Small intestine (tissue), 7 donors: ENCODE measurements around the gene ERC2. TPM values are rescaled to one million over a fixed set of nuclear protein-coding genes. Genes with fewer than 3 reads are reported as not detected.

Experiments used
- DNase-seq, 2 donors: peaks; one replicate each; pipeline versions ENCODE4 v3.0.0 to v3.0.0-alpha.2; 2013
- FAIRE-seq: peaks from 2 replicates; lab custom pipeline; 2012; peaks lifted over from hg19 to GRCh38; lab: Jason Lieb, UNC
- H3K27ac ChIP-seq, 3 donors: one replicate each; pipeline ENCODE4 v1.5.1; 2013; ENCODE audit warnings: low read length in 2 of 3, mild to moderate bottlenecking in 2 of 3, control low read depth in 1 of 3, inconsistent platforms in 1 of 3, low read depth in 1 of 3, moderate library complexity in 1 of 3
- H3K27me3 ChIP-seq, 3 donors: one replicate each; pipeline ENCODE4 v1.6.1; 2013; ENCODE audit warnings: low read length in 3 of 3, inconsistent platforms in 1 of 3; ENCODE audit not compliant: control insufficient read depth in 3 of 3, insufficient read depth in 3 of 3
- H3K36me3 ChIP-seq, 3 donors: one replicate each; pipeline ENCODE4 v1.6.1; 2013; ENCODE audit warnings: low read length in 3 of 3, inconsistent platforms in 1 of 3, low read depth in 1 of 3, mild to moderate bottlenecking in 1 of 3, moderate library complexity in 1 of 3; ENCODE audit not compliant: control insufficient read depth in 3 of 3, insufficient read depth in 2 of 3
- H3K4me1 ChIP-seq, 3 donors: one replicate each; pipeline ENCODE4 v1.6.1; 2013; ENCODE audit warnings: low read length in 2 of 3, inconsistent platforms in 1 of 3, low read depth in 1 of 3, mild to moderate bottlenecking in 1 of 3, moderate library complexity in 1 of 3; ENCODE audit not compliant: control insufficient read depth in 3 of 3, insufficient read depth in 2 of 3
- H3K4me3 ChIP-seq, 3 donors: one replicate each; pipeline ENCODE4 v1.5.1; 2013; ENCODE audit warnings: low read length in 3 of 3, control low read depth in 1 of 3, inconsistent platforms in 1 of 3, low read depth in 1 of 3, mild to moderate bottlenecking in 1 of 3, moderate library complexity in 1 of 3
- H3K9me3 ChIP-seq, 2 donors: one replicate each; pipeline ENCODE4 v1.6.1; 2013; ENCODE audit warnings: low read depth in 1 of 2, low read length in 1 of 2; ENCODE audit not compliant: control insufficient read depth in 2 of 2, insufficient read depth in 1 of 2
- WGBS, 3 donors: extraction: QIAGEN DNeasy Blood & Tissue Kit; methylation state at CpG; one replicate each; pipeline ENCODE4 v1.1.7; 2013; 5-methylcytosine and 5-hydroxymethylcytosine counted together
- polyA plus RNA-seq, 4 donors: library from polyadenylated mRNA; stranded (reverse) in 3 of 4; unstranded in 1 of 4; fragments of 200-250 nt in 3 of 4; fragments of 120-200 nt in 1 of 4; gene quantifications; one replicate each; pipeline versions ENCODE4 v1.2.1 to v1.2.3, GENCODE V29; 2013
- donor health status: healthy with polysubstance abuse.
- donor health status: control.
- donor health status: control.
- donor health status: Bipolar disorder and iron deficiency.
- donor health status: healthy.

ERC2 gene
- polyA plus RNA-seq, 4 donors = 0.73 to 2.0 TPM; not detected in 2

GRCh38 chr3:55746808-55747413, 721.4 kb downstream of the ERC2 start:
- Histone ChIP-seq H3K36me3 (no peaks in the 10 kb centered on the region), H3K4me1 (no peaks in the 10 kb centered on the region), H3K9me3 (no peaks in the 10 kb centered on the region), H3K27ac (no peak overlapping the region), H3K4me3 (no peak overlapping the region), H3K27me3 (no peaks in the 10 kb centered on the region)
- no peak for FAIRE-seq
- peak in 1 of 2 donors; percentile 4 for DNase-seq

GRCh38 chr3:55742832-55743136, 725.5 kb downstream of the ERC2 start:
- Histone ChIP-seq H3K9me3 (no peaks in the 10 kb centered on the region), H3K27me3 (no peaks in the 10 kb centered on the region), H3K4me3 (no peak overlapping the region), H3K4me1 (no peaks in the 10 kb centered on the region), H3K36me3 (no peaks in the 10 kb centered on the region), H3K27ac (no peak overlapping the region)
- FAIRE-seq (no peak), DNase-seq (no peak)
- WGBS, 3 donors = 69 to 84% (median 70%) methylated on average over 2 of the region's 2 CpGs

- no peak for FAIRE-seq
These were observed 726.0 kb downstream of the ERC2 start for GRCh38 chr3:55742022-55742831.

GRCh38 chr3:55737186-55737585, 731.1 kb downstream of the ERC2 start:
- Histone ChIP-seq H3K27me3 (no peaks in the 10 kb centered on the region), H3K36me3 (no peaks in the 10 kb centered on the region), H3K4me1 (no peaks in the 10 kb centered on the region), H3K4me3 (no peak overlapping the region), H3K27ac (no peak overlapping the region), H3K9me3 (no peaks in the 10 kb centered on the region)
- DNase-seq (no peak), FAIRE-seq (no peak)
- WGBS, 3 donors = 70 to 75% (median 74%) methylated on average over 5 of the region's 5 CpGs

More at GRCh38 chr3:55742022-55742831, 726.0 kb downstream of the ERC2 start:
- Histone ChIP-seq H3K27ac (no peak overlapping the region), H3K9me3 (no peaks in the 10 kb centered on the region), H3K36me3 (no peaks in the 10 kb centered on the region), H3K4me1 (no peaks in the 10 kb centered on the region), H3K4me3 (no peak overlapping the region), H3K27me3 (no peaks in the 10 kb centered on the region)
- 71 to 80% (median 72%) methylated on average over 4 of the region's 4 CpGs for WGBS, 3 donors
- DNase-seq = no peak

- Histone ChIP-seq H3K4me1 (no peaks in the 10 kb centered on the region), H3K27me3 (no peaks in the 10 kb centered on the region), H3K9me3 (no peaks in the 10 kb centered on the region), H3K4me3 (no peak overlapping the region), H3K36me3 (no peaks in the 10 kb centered on the region), H3K27ac (no peak overlapping the region)
- no peak for DNase-seq
- 69 to 81% (median 70%) methylated on average over 3 of the region's 3 CpGs for WGBS, 3 donors
- no peak for FAIRE-seq
These were observed 732.3 kb downstream of the ERC2 start for GRCh38 chr3:55735976-55736375.

- WGBS, 3 donors = 36 to 63% (median 38%) methylated on average over 3 of the region's 3 CpGs
- FAIRE-seq = no peak
- H3K4me1 ChIP-seq = no peaks in the 10 kb centered on the region
- no peak overlapping the region for H3K27ac ChIP-seq
- no peak for DNase-seq
- no peaks in the 10 kb centered on the region for H3K36me3 ChIP-seq
- no peaks in the 10 kb centered on the region for H3K27me3 ChIP-seq
- no peak overlapping the region for H3K4me3 ChIP-seq
- no peaks in the 10 kb centered on the region for H3K9me3 ChIP-seq
These were observed 736.5 kb downstream of the ERC2 start for GRCh38 chr3:55731741-55732140.

GRCh38 chr3:55729546-55729945, 738.7 kb downstream of the ERC2 start:
- 76 to 90% (median 77%) methylated on average over 6 to 7 of the region's 7 CpGs for WGBS, 3 donors
- Histone ChIP-seq H3K4me1 (no peaks in the 10 kb centered on the region), H3K4me3 (no peak overlapping the region), H3K9me3 (no peaks in the 10 kb centered on the region), H3K27me3 (peaks cover 0 to 2% (median 0%) of the 10 kb centered on the region in 3 donors), H3K27ac (no peak overlapping the region), H3K36me3 (no peaks in the 10 kb centered on the region)
- FAIRE-seq = no peak
- no peak for DNase-seq

GRCh38 chr3:55728461-55729100, 739.7 kb downstream of the ERC2 start:
- no peak for DNase-seq
- no peak overlapping the region for H3K4me3 ChIP-seq
- no peaks in the 10 kb centered on the region for H3K9me3 ChIP-seq
- 80 to 88% (median 87%) methylated on average over 5 of the region's 5 CpGs for WGBS, 3 donors
- H3K27ac ChIP-seq = no peak overlapping the region
- H3K4me1 ChIP-seq = no peaks in the 10 kb centered on the region
- H3K36me3 ChIP-seq = no peaks in the 10 kb centered on the region
- FAIRE-seq = no peak
- H3K27me3 ChIP-seq = peaks cover 0 to 9% (median 0%) of the 10 kb centered on the region in 3 donors
